IMR-90 (cell line): ENCODE data around the gene PLS1. TPM values are rescaled to one million over a fixed set of nuclear protein-coding genes. Genes with fewer than 3 reads are reported as not detected.
A peak's percentile ranks its signal among the peaks of the same experiment; 100 is the strongest.
"Not testable (repeated sequence)": the region's sequence is repeated elsewhere in the genome, so short reads cannot be mapped to it uniquely, and the experiment has no call there.

ENCODE experiments used
- ATAC-seq: fragments of 200-7000 bp; cut with Tn5 transposase; 2 replicates; pipeline ENCODE4 v1.9.1; 2020; ENCODE audit warnings: low read depth, mild to moderate bottlenecking, moderate library complexity
- BruUV-seq: library from RNA; stranded (reverse); fragments of 400-500 nt; replicated peaks from 2 replicates; lab custom pipeline; 2021; lab: Mats Ljungman, UMichigan
- CTCF ChIA-PET: fragments of 300-600 bp; formaldehyde crosslinking; extraction: SDS; loops from one replicate; lab custom pipeline; 2021; ENCODE audit warnings: antibody characterized with exemption; lab: Yijun Ruan, JAX
- POLR2A ChIA-PET: fragments of 300-600 bp; sonication (Branson Sonifier 250); formaldehyde crosslinking; loops from one replicate; lab custom pipeline; 2022; ENCODE audit warnings: antibody characterized with exemption; ENCODE audit not compliant: unreplicated experiment; lab: Charles Lee
- DNase-seq: peaks from one replicate; pipeline ENCODE4 v3.0.0; 2013
- H2AFZ ChIP-seq: replicated peaks from 2 replicates; pipeline ENCODE3; 2013; ENCODE audit warnings: low read length, mild to moderate bottlenecking; ENCODE audit not compliant: poor library complexity
- H2AK5ac ChIP-seq: 2 replicates; pipeline ENCODE4 v1.6.1; 2013; ENCODE audit warnings: low read depth, low read length, inconsistent platforms
- H2AK9ac ChIP-seq: replicated peaks from 2 replicates; pipeline ENCODE3; 2013; ENCODE audit warnings: mild to moderate bottlenecking, low read depth, low read length, moderate library complexity; ENCODE audit not compliant: poor library complexity
- H2BK120ac ChIP-seq: 2 replicates; pipeline ENCODE4 v1.6.1; 2013; ENCODE audit warnings: low read depth, low read length, inconsistent platforms
- H2BK15ac ChIP-seq: 3 replicates; pipeline ENCODE4 v1.6.1; 2013; ENCODE audit warnings: low read depth, low read length, inconsistent platforms
- H2BK20ac ChIP-seq: 2 replicates; pipeline ENCODE4 v1.6.1; 2013; ENCODE audit warnings: low read depth, mild to moderate bottlenecking, inconsistent platforms, low read length, moderate library complexity
- H2BK5ac ChIP-seq: 2 replicates; pipeline ENCODE4 v1.6.1; 2013; ENCODE audit warnings: mild to moderate bottlenecking, low read depth, low read length, inconsistent platforms; ENCODE audit not compliant: poor library complexity, severe bottlenecking
- H3K14ac ChIP-seq: replicated peaks from 2 replicates; pipeline ENCODE4 v1.6.1; 2013; ENCODE audit warnings: low read depth, low read length, inconsistent platforms
- H3K18ac ChIP-seq: 2 replicates; pipeline ENCODE4 v1.6.1; 2013; ENCODE audit warnings: low read depth, low read length, control low read depth
- H3K23ac ChIP-seq: 2 replicates; pipeline ENCODE4 v1.6.1; 2013; ENCODE audit warnings: low read depth, low read length, inconsistent platforms
- H3K27ac ChIP-seq: 2 replicates; pipeline ENCODE4 v1.5.1; 2013; ENCODE audit warnings: mild to moderate bottlenecking, control low read depth, low read length; ENCODE audit not compliant: insufficient read depth
- H3K27me3 ChIP-seq: 2 replicates; pipeline ENCODE4 v1.6.1; 2013; ENCODE audit warnings: low read length; ENCODE audit not compliant: control insufficient read depth, insufficient read depth
- H3K36me3 ChIP-seq: 2 replicates; pipeline ENCODE4 v1.6.1; 2013; ENCODE audit warnings: low read length, mixed read lengths; ENCODE audit not compliant: control insufficient read depth, insufficient read depth
- H3K4ac ChIP-seq: 2 replicates; pipeline ENCODE4 v1.6.1; 2013; ENCODE audit warnings: low read depth, low read length, inconsistent platforms
- H3K4me1 ChIP-seq: 2 replicates; pipeline ENCODE4 v1.6.1; 2013; ENCODE audit warnings: low read length, mixed read lengths; ENCODE audit not compliant: control insufficient read depth, insufficient read depth
- H3K4me2 ChIP-seq: 2 replicates; pipeline ENCODE4 v1.6.1; 2013; ENCODE audit warnings: low read depth, mild to moderate bottlenecking, control low read depth, low read length, moderate library complexity
- H3K4me3 ChIP-seq: 2 replicates; pipeline ENCODE4 v1.5.1; 2013; ENCODE audit warnings: low read depth, mild to moderate bottlenecking, control low read depth, low read length, moderate library complexity; ENCODE audit not compliant: insufficient read depth
- H3K56ac ChIP-seq: 2 replicates; pipeline ENCODE4 v1.6.1; 2013; ENCODE audit warnings: low read length, inconsistent platforms; ENCODE audit not compliant: insufficient read depth; ENCODE audit errors: extremely low read depth
- H3K79me1 ChIP-seq, 2 experiments: 2 replicates each; pipeline ENCODE4 v1.6.1; 2013; ENCODE audit warnings: low read length in 2 of 2, inconsistent platforms in 1 of 2, low read depth in 1 of 2
- H3K9ac ChIP-seq: 2 replicates; pipeline ENCODE4 v1.6.1; 2013; ENCODE audit warnings: low read depth, low read length, control low read depth
- H3K9me1 ChIP-seq: 2 replicates; pipeline ENCODE4 v1.6.1; 2013; ENCODE audit warnings: low read length, inconsistent platforms; ENCODE audit not compliant: insufficient read depth
- H3K9me3 ChIP-seq: 2 replicates; pipeline ENCODE4 v1.6.1; 2013; ENCODE audit warnings: low read length; ENCODE audit not compliant: control insufficient read depth, insufficient read depth
- H4K20me1 ChIP-seq: 2 replicates; pipeline ENCODE4 v1.6.1; 2013; ENCODE audit warnings: low read length, inconsistent platforms; ENCODE audit not compliant: insufficient read depth
- H4K5ac ChIP-seq: 2 replicates; pipeline ENCODE4 v1.6.1; 2013; ENCODE audit warnings: mild to moderate bottlenecking, low read depth, low read length, control low read depth
- H4K8ac ChIP-seq, 2 experiments: 2 replicates each; pipeline ENCODE4 v1.6.1; 2013; ENCODE audit warnings: low read depth in 2 of 2, low read length in 2 of 2, control low read depth in 1 of 2, inconsistent platforms in 1 of 2
- H4K91ac ChIP-seq: 2 replicates; pipeline ENCODE4 v1.6.1; 2013; ENCODE audit warnings: low read depth, low read length, inconsistent platforms; ENCODE audit not compliant: insufficient read depth
- FOS ChIP-seq: fragments of 150-350 bp; IDR thresholded peaks from 2 replicates; pipeline ENCODE4 v1.6.1; 2016; ENCODE audit warnings: low read depth, low read length
- MAFK ChIP-seq: IDR thresholded peaks from 2 replicates; pipeline ENCODE4 v1.6.1; 2012; ENCODE audit warnings: low read depth, low read length, improper control_type of control experiment
- WGBS, 2 experiments: methylation state at CpG; one replicate each; pipeline versions ENCODE4 v1.1.5 to v1.1.7; 2013; ENCODE audit warnings: missing lambda C conversion rate in 2 of 2; ENCODE audit not compliant: insufficient read length in 1 of 2; ENCODE audit errors: extremely low coverage in 2 of 2; 5-methylcytosine and 5-hydroxymethylcytosine counted together
- dilution Hi-C: fragments of 300-500 bp; cut with HindIII; formaldehyde crosslinking; loops from one replicate; pipeline ENCODE4 v1.14.3; 2018; ENCODE audit warnings: low sequenced_read_pairs; ENCODE audit not compliant: unreplicated experiment
- in situ Hi-C: fragments of 300-500 bp; cut with MboI; formaldehyde crosslinking; loops from 3 replicates; pipeline ENCODE4 v1.14.3; 2019; ENCODE audit warnings: low sequenced_read_pairs, inconsistent platforms, mixed read lengths
- intact Hi-C: fragments of 100-400 bp; cut with micrococcal nuclease; formaldehyde crosslinking; loops from 2 replicates; pipeline ENCODE4 v1.10.0; 2022
- polyA plus RNA-seq, 3 experiments: library from polyadenylated mRNA; depleted of rRNA; stranded (reverse); fragments of >200 nt; gene quantifications; 2 replicates each; pipeline ENCODE4 v1.2.3, GENCODE V29; 2012; ENCODE audit warnings: low replicate concordance in 1 of 3
- total RNA-seq: library from RNA; depleted of rRNA; stranded (reverse); fragments of >200 nt; gene quantifications from 2 replicates; pipeline ENCODE4 v1.2.3, GENCODE V29; 2012

PLS1 gene
- total and polyA plus RNA-seq, 2 of the 4 experiments (the other 2 are of a cell fraction), result 0.29 to 0.90 TPM

GRCh38 chr3:142568393-142569017 lies 27.7 kb upstream of the PLS1 start:
- H2BK5ac ChIP-seq, result no peak overlapping the region
- H3K14ac ChIP-seq, result no peak overlapping the region
- no peak overlapping the region for H3K4me3 ChIP-seq
- H3K18ac ChIP-seq, result no peak overlapping the region
- H3K9me1 ChIP-seq, result peaks cover 6% of the 10 kb centered on the region; the same call in 1 of the 2 replicates
- no peak overlapping the region for H4K8ac ChIP-seq
- BruUV-seq, result no TSS peak
- peaks cover 5% of the 10 kb centered on the region for H3K36me3 ChIP-seq
- H3K9me3 ChIP-seq, result no peaks in the 10 kb centered on the region
- H3K4me1 ChIP-seq, result no peaks in the 10 kb centered on the region
- H3K4me2 ChIP-seq, result no peak overlapping the region
- H3K9ac ChIP-seq, result no peak overlapping the region
- TF ChIP-seq MAFK (no peak), FOS (no peak)
- DNase-seq, result no peak
- H2AK9ac ChIP-seq, result no peak overlapping the region
- peaks cover 13 to 22% of the 10 kb centered on the region in 2 experiments for H3K79me1 ChIP-seq
- H3K27me3 ChIP-seq, result no peaks in the 10 kb centered on the region
- in situ Hi-C loops (no loop called here), dilution Hi-C loops (no loop called here), intact Hi-C loops (no loop called here)
- no peak overlapping the region for H2AK5ac ChIP-seq
- H4K5ac ChIP-seq, result no peak overlapping the region
- H3K27ac ChIP-seq, result no peak overlapping the region
- H3K4ac ChIP-seq, result no peak overlapping the region
- H3K56ac ChIP-seq, result no peak overlapping the region
- H2AFZ ChIP-seq, result no peak overlapping the region
- ChIA-PET POLR2A (no interaction called here), CTCF (no interaction called here)
- 75% methylated on average over 4 of the region's 21 CpGs; no CpG with 5 or more reads in 1 of the 2 experiments for WGBS, 2 experiments
- H4K20me1 ChIP-seq, result no peaks in the 10 kb centered on the region; the same call in 1 of the 2 replicates
- no peak overlapping the region for H2BK120ac ChIP-seq
- H3K23ac ChIP-seq, result no peak overlapping the region
- no peak overlapping the region for H2BK20ac ChIP-seq
- no peak overlapping the region for H4K91ac ChIP-seq
- no peak for ATAC-seq
- H2BK15ac ChIP-seq, result no peak overlapping the region

GRCh38 chr3:142569422-142569821 lies 26.8 kb upstream of the PLS1 start:
- H2BK15ac ChIP-seq, H2AK5ac ChIP-seq, H3K23ac ChIP-seq, H4K8ac ChIP-seq, H2AK9ac ChIP-seq, H3K14ac ChIP-seq, dilution Hi-C loops, H3K9me3 ChIP-seq, H3K9me1 ChIP-seq, H4K20me1 ChIP-seq, H2BK5ac ChIP-seq, H3K36me3 ChIP-seq, H3K4me1 ChIP-seq, H3K56ac ChIP-seq, H3K18ac ChIP-seq, in situ Hi-C loops, H2BK20ac ChIP-seq, H3K4me3 ChIP-seq, H3K4me2 ChIP-seq, H4K5ac ChIP-seq, intact Hi-C loops, CTCF ChIA-PET, H3K9ac ChIP-seq, H4K91ac ChIP-seq, DNase-seq, POLR2A ChIA-PET, H3K4ac ChIP-seq, H2BK120ac ChIP-seq, H3K27me3 ChIP-seq, H2AFZ ChIP-seq, BruUV-seq, H3K27ac ChIP-seq: not testable (repeated sequence)
- peaks cover 13 to 25% of the 10 kb centered on the region in 2 experiments for H3K79me1 ChIP-seq
- ATAC-seq, result 0 out of 2 replicates have a peak, but pooled peaks have one; percentile 11
- no CpG with 5 or more reads among the region's 3 CpGs for WGBS, 2 experiments
